H7 (cell line): ENCODE results near the gene SIX4. TPM values are rescaled to one million over a fixed set of nuclear protein-coding genes. Genes with fewer than 3 reads are reported as not detected.

Source experiments
- total RNA-seq: library from RNA; depleted of rRNA; stranded (reverse); fragments of >200 nt; shearing (Covaris generic); gene quantifications from 2 replicates; pipeline ENCODE4 v1.2.3, GENCODE V29; 2014; rRNA removed

Gene SIX4
- total RNA-seq, 1 experiment from 2014 or later = 24.7 TPM

Other genes starting within 250 kb of the SIX4 start
- gene C14orf39, start 238.3 kb downstream of the SIX4 start, total RNA-seq = 0.67 and 0.80 TPM in 2 replicates
- 0.04 and 0.07 TPM in 2 replicates for gene SIX6, start 215.2 kb downstream of the SIX4 start, total RNA-seq
- gene SIX1, start 74.9 kb downstream of the SIX4 start, total RNA-seq = 0.07 TPM in 1 of 2 replicates, not detected in the other
- 57.4 and 78.2 TPM in 2 replicates for gene MNAT1, start 10.4 kb upstream of the SIX4 start, total RNA-seq